Right cardiac atrium (tissue), 5 donors: Measurements from ENCODE around the gene PPIB. TPM values are rescaled to one million over a fixed set of nuclear protein-coding genes. Genes with fewer than 3 reads are reported as not detected.

Experiments
- polyA plus RNA-seq: library from polyadenylated mRNA; stranded (reverse); fragments of 200-250 nt; gene quantifications from one replicate; pipeline ENCODE4 v1.2.3, GENCODE V29; 2013
- total RNA-seq, 4 donors: library from RNA; stranded (reverse); fragmentation: NEBNext Ultra II Directional; extraction: Animal tissue kit (Norgen Biotek cat#: 25700); gene quantifications; one replicate each; pipeline ENCODE4 v1.2.1, GENCODE V29; 2021
- donor health status: healthy with polysubstance abuse.
- donor health status: DM: no; HTN: yes; CAD: no.
- donor health status: DM: no; HTN: no; CAD: no.
- donor health status: DM: no; HTN: yes; CAD: no; lungs with severe emphysema.
- donor health status: DM: yes; HTN: yes; CAD: no.

Gene PPIB
- total and polyA plus RNA-seq, 5 donors: 131 to 263 (median 191) TPM

Other genes starting within 250 kb of the PPIB start
- gene DAPK2, start 116.5 kb downstream of the PPIB start, total RNA-seq: 10 to 100 TPM; 83.5 to 95.1 (median 88.1) TPM
- 48.8 TPM for gene DAPK2, start 116.5 kb downstream of the PPIB start, polyA plus RNA-seq
- gene CIAO2A, start 69.2 kb downstream of the PPIB start, total RNA-seq: 10 to 100 TPM; 43.9 to 66.2 (median 53.6) TPM
- 82.7 TPM for gene CIAO2A, start 69.2 kb downstream of the PPIB start, polyA plus RNA-seq
- gene SNX1, start 67.0 kb downstream of the PPIB start, total RNA-seq: 100 to 1,000 TPM in 3 of 4 donors, 10 to 100 TPM in 1; 99.2 to 149 (median 105) TPM
- 54.1 TPM for gene SNX1, start 67.0 kb downstream of the PPIB start, polyA plus RNA-seq
- gene SNX22, start 11.3 kb downstream of the PPIB start, total RNA-seq: 100 to 1,000 TPM in 1 of 4 donors, 10 to 100 TPM in 3; 56.2 to 114 (median 62.6) TPM
- 74.0 TPM for gene SNX22, start 11.3 kb downstream of the PPIB start, polyA plus RNA-seq
- 10 to 100 TPM in 1 of 4 donors, 1 to 10 TPM in 3; 7.6 to 11.5 (median 7.9) TPM for gene CSNK1G1, start 193.2 kb upstream of the PPIB start, total RNA-seq
- 2.3 TPM for gene CSNK1G1, start 193.2 kb upstream of the PPIB start, polyA plus RNA-seq
- gene PCLAF, start 218.4 kb upstream of the PPIB start, total RNA-seq: 1 to 10 TPM in 2 of 4 donors, not detected in 2; 1.0 TPM
- gene PCLAF, start 218.4 kb upstream of the PPIB start, polyA plus RNA-seq: 0.57 TPM
- gene TRIP4, start 224.8 kb upstream of the PPIB start, total RNA-seq: 10 to 100 TPM; 15.2 to 20.1 (median 19.0) TPM
- gene TRIP4, start 224.8 kb upstream of the PPIB start, polyA plus RNA-seq: 11.7 TPM